Hepatocyte (in vitro differentiated cells): ENCODE data around the gene MED9. TPM values are rescaled to one million over a fixed set of nuclear protein-coding genes. Genes with fewer than 3 reads are reported as not detected.
A peak's percentile ranks its signal among the peaks of the same experiment; 100 is the strongest.

Experiments
- DNase-seq: peaks from one replicate; pipeline ENCODE4 v3.0.0-alpha.2; 2016; ENCODE audit warnings: low spot score
- H2AFZ ChIP-seq: fragments of 200-600 bp; sonication (generic); 2 replicates; pipeline ENCODE4 v1.6.0; 2016; ENCODE audit warnings: antibody characterized with exemption, mild to moderate bottlenecking
- H3K27ac ChIP-seq: fragments of 200-600 bp; sonication (generic); 2 replicates; pipeline ENCODE4 v1.5.1; 2016; ENCODE audit warnings: mild to moderate bottlenecking
- H3K27me3 ChIP-seq: fragments of 200-600 bp; sonication (generic); 2 replicates; pipeline ENCODE4 v1.6.1; 2016
- H3K36me3 ChIP-seq: fragments of 200-600 bp; sonication (generic); replicated peaks from 2 replicates; pipeline ENCODE4 v1.5.1; 2016; ENCODE audit warnings: low read depth; ENCODE audit not compliant: insufficient read depth
- H3K4me1 ChIP-seq: fragments of 200-600 bp; sonication (generic); 2 replicates; pipeline ENCODE4 v1.5.1; 2016; ENCODE audit warnings: mild to moderate bottlenecking, moderate library complexity; ENCODE audit not compliant: insufficient read depth
- H3K4me2 ChIP-seq: fragments of 200-600 bp; sonication (generic); 2 replicates; pipeline ENCODE4 v1.6.0; 2016
- H3K4me3 ChIP-seq: fragments of 200-600 bp; sonication (generic); 2 replicates; pipeline ENCODE4 v1.5.1; 2016; ENCODE audit warnings: mild to moderate bottlenecking
- H3K79me2 ChIP-seq: fragments of 200-600 bp; sonication (generic); 2 replicates; pipeline ENCODE4 v1.6.0; 2017; ENCODE audit warnings: mild to moderate bottlenecking
- H3K9me2 ChIP-seq: fragments of 200-600 bp; sonication (generic); replicated peaks from 2 replicates; pipeline ENCODE4 v1.6.0; 2017; ENCODE audit warnings: mild to moderate bottlenecking; ENCODE audit not compliant: insufficient read depth
- H3K9me3 ChIP-seq: fragments of 200-600 bp; sonication (generic); 2 replicates; pipeline ENCODE4 v1.5.1; 2016; ENCODE audit warnings: low read depth, mild to moderate bottlenecking
- H4K20me1 ChIP-seq: fragments of 200-600 bp; sonication (generic); 2 replicates; pipeline ENCODE4 v1.6.0; 2016; ENCODE audit warnings: mild to moderate bottlenecking; ENCODE audit not compliant: insufficient read depth, poor library complexity, severe bottlenecking
- EZH2 ChIP-seq: fragments of 200-600 bp; sonication (generic); IDR thresholded peaks from 2 replicates; pipeline ENCODE4 v1.6.1; 2016; ENCODE audit warnings: antibody characterized with exemption, mild to moderate bottlenecking, borderline replicate concordance
- EZH2phosphoT487 ChIP-seq: fragments of 200-600 bp; sonication (generic); IDR thresholded peaks from one replicate; pipeline ENCODE4 v1.6.1; 2018; ENCODE audit warnings: antibody characterized with exemption, mild to moderate bottlenecking, low read depth, moderate library complexity; ENCODE audit not compliant: unreplicated experiment, severe bottlenecking
- WGBS: methylation state at CpG from one replicate; pipeline ENCODE4 v1.1.6; 2016; ENCODE audit warnings: low lambda C conversion rate; ENCODE audit errors: missing lambda C conversion rate; 5-methylcytosine and 5-hydroxymethylcytosine counted together
- polyA plus RNA-seq: library from polyadenylated mRNA; unstranded; fragments of >200 nt; fragmentation: Nextera tagmentation; extraction: Ambion mirVana; gene quantifications from 2 replicates; pipeline ENCODE4 v1.2.1, GENCODE V29; 2016
- total RNA-seq: library from RNA; depleted of rRNA; stranded (reverse); fragments of >200 nt; gene quantifications from 2 replicates; pipeline ENCODE4 v1.2.3, GENCODE V29; 2014
- TF ChIP-seq, protein P1 (sequence below): fragments of 200-600 bp; sonication (generic); IDR thresholded peaks from 2 replicates; pipeline ENCODE4 v1.5.1; 2016; ENCODE audit warnings: antibody characterized with exemption, mild to moderate bottlenecking; ENCODE audit not compliant: poor library complexity

Gene MED9
- total and polyA plus RNA-seq, 2 experiments from 2014 or later = 17.1 to 17.3 TPM

- peak overlapping the region; percentile 39 for H3K27ac ChIP-seq
These were observed 8.4 kb upstream of the MED9 start for GRCh38 chr17:17468217-17469010.

GRCh38 chr17:17469358-17469757, 7.4 kb upstream of the MED9 start:
- TF ChIP-seq EZH2phosphoT487 (no peak), EZH2 (no peak)
- TF ChIP-seq, protein P1, sequence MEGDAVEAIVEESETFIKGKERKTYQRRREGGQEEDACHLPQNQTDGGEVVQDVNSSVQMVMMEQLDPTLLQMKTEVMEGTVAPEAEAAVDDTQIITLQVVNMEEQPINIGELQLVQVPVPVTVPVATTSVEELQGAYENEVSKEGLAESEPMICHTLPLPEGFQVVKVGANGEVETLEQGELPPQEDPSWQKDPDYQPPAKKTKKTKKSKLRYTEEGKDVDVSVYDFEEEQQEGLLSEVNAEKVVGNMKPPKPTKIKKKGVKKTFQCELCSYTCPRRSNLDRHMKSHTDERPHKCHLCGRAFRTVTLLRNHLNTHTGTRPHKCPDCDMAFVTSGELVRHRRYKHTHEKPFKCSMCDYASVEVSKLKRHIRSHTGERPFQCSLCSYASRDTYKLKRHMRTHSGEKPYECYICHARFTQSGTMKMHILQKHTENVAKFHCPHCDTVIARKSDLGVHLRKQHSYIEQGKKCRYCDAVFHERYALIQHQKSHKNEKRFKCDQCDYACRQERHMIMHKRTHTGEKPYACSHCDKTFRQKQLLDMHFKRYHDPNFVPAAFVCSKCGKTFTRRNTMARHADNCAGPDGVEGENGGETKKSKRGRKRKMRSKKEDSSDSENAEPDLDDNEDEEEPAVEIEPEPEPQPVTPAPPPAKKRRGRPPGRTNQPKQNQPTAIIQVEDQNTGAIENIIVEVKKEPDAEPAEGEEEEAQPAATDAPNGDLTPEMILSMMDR = no peak
- Histone ChIP-seq H2AFZ (no peak overlapping the region), H3K4me3 (no peak overlapping the region), H3K79me2 (no peaks in the 10 kb centered on the region), H3K9me3 (no peaks in the 10 kb centered on the region), H3K9me2 (no peaks in the 10 kb centered on the region), H3K36me3 (no peaks in the 10 kb centered on the region), H3K27ac (no peak overlapping the region), H3K4me1 (no peaks in the 10 kb centered on the region), H4K20me1 (no peaks in the 10 kb centered on the region), H3K4me2 (no peak overlapping the region), H3K27me3 (peaks cover 6% of the 10 kb centered on the region)
- DNase-seq = no peak
- 100% methylated on average over 4 of the region's 4 CpGs for WGBS

More at GRCh38 chr17:17468217-17469010, 8.4 kb upstream of the MED9 start:
- no peaks in the 10 kb centered on the region for H3K36me3 ChIP-seq
- H3K79me2 ChIP-seq = no peaks in the 10 kb centered on the region
- no peak overlapping the region for H2AFZ ChIP-seq
- DNase-seq = no peak
- no peaks in the 10 kb centered on the region for H3K4me1 ChIP-seq
- H3K27me3 ChIP-seq = peaks cover 6% of the 10 kb centered on the region
- 91% methylated on average over 5 of the region's 5 CpGs for WGBS
- no peaks in the 10 kb centered on the region for H3K9me3 ChIP-seq
- TF ChIP-seq EZH2 (no peak), EZH2phosphoT487 (no peak)
- TF ChIP-seq, protein P1 = no peak
- no peaks in the 10 kb centered on the region for H4K20me1 ChIP-seq
- H3K9me2 ChIP-seq = no peaks in the 10 kb centered on the region
- no peak overlapping the region for H3K4me2 ChIP-seq
- no peak overlapping the region for H3K4me3 ChIP-seq

DNA sequence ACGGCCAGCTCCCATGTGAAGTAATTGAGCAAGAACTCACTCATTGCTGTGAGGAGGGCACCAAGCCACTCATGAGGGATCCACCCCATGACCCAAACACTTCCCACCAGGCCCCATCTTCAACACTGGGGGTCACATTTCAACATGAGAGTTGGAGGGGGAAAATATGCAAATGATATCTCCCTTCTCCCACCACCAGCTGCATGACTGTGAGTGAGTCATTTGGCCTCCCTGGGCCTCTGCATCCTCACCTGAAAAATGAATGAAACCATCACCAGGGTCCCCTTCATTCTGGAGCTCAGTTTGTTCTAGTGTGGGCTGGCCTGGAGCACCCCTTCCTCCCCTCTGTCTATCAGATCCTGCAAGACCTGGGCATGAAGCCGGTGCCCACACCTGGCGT, 6.8 kb upstream of the MED9 start:
- TF ChIP-seq EZH2 (no peak), EZH2phosphoT487 (no peak)
- TF ChIP-seq, protein P1 = no peak
- H3K4me2 ChIP-seq = no peak overlapping the region
- H3K27me3 ChIP-seq = peaks cover 6% of the 10 kb centered on the region
- 85% methylated on average over 3 of the region's 3 CpGs for WGBS
- no peak overlapping the region for H2AFZ ChIP-seq
- no peak overlapping the region for H3K4me3 ChIP-seq
- DNase-seq = no peak
- no peaks in the 10 kb centered on the region for H3K4me1 ChIP-seq
- H3K27ac ChIP-seq = no peak overlapping the region
- H4K20me1 ChIP-seq = no peaks in the 10 kb centered on the region
- H3K9me3 ChIP-seq = no peaks in the 10 kb centered on the region
- no peaks in the 10 kb centered on the region for H3K36me3 ChIP-seq
- no peaks in the 10 kb centered on the region for H3K9me2 ChIP-seq
- H3K79me2 ChIP-seq = no peaks in the 10 kb centered on the region
